WI38 (cell line): ENCODE data around the gene MTHFD1.

Source experiments
- H3K4me3 ChIP-seq: 2 replicates; pipeline ENCODE4 v1.5.1; 2011; ENCODE audit warnings: low read depth, mild to moderate bottlenecking, control low read depth, low read length
- CTCF ChIP-seq: IDR thresholded peaks from 2 replicates; pipeline ENCODE4 v1.5.1; 2012; ENCODE audit warnings: low read depth, mild to moderate bottlenecking, control low read depth, low read length

Gene MTHFD1

GRCh38 chr14:64421166-64421565, 33.0 kb downstream of the MTHFD1 start:
- no peak overlapping the region for H3K4me3 ChIP-seq
- no peak for TF ChIP-seq CTCF

- no peak overlapping the region for H3K4me3 ChIP-seq
- TF ChIP-seq CTCF = no peak
Measured at GRCh38 chr14:64422005-64422404, 33.9 kb downstream of the MTHFD1 start.

GRCh38 chr14:64422756-64423155, 34.6 kb downstream of the MTHFD1 start:
- TF ChIP-seq CTCF = no peak
- no peak overlapping the region for H3K4me3 ChIP-seq

GRCh38 chr14:64423987-64424386, 35.8 kb downstream of the MTHFD1 start:
- TF ChIP-seq CTCF = no peak
- H3K4me3 ChIP-seq = no peak overlapping the region

- no peak overlapping the region for H3K4me3 ChIP-seq
- TF ChIP-seq CTCF = no peak
Measured at GRCh38 chr14:64434528-64434927, 46.4 kb downstream of the MTHFD1 start.

GRCh38 chr14:64438181-64438841, 50.2 kb downstream of the MTHFD1 start:
- no peak overlapping the region for H3K4me3 ChIP-seq
- TF ChIP-seq CTCF = no peak

GRCh38 chr14:64439141-64439540, 51.0 kb downstream of the MTHFD1 start:
- TF ChIP-seq CTCF = no peak
- no peak overlapping the region for H3K4me3 ChIP-seq
